OCI-LY7 (cell line): ENCODE results near the gene INTS11. TPM values are rescaled to one million over a fixed set of nuclear protein-coding genes. Genes with fewer than 3 reads are reported as not detected.
A peak's percentile ranks its signal among the peaks of the same experiment; 100 is the strongest.

Experiments used
- BruUV-seq: library from RNA; stranded (reverse); fragments of 400-500 nt; replicated peaks from 2 replicates; lab custom pipeline; 2021; lab: Mats Ljungman, UMichigan
- CTCF ChIA-PET: fragments of 300-600 bp; sonication (Branson Sonifier 250); formaldehyde crosslinking; loops from one replicate; lab custom pipeline; 2022; ENCODE audit warnings: antibody characterized with exemption; ENCODE audit not compliant: unreplicated experiment; lab: Charles Lee
- POLR2A ChIA-PET: fragments of 300-600 bp; sonication (Branson Sonifier 250); formaldehyde crosslinking; loops from one replicate; lab custom pipeline; 2022; ENCODE audit warnings: antibody characterized with exemption; lab: Charles Lee
- DNase-seq: peaks from one replicate; pipeline ENCODE4 v3.0.0-alpha.2; 2015; ENCODE audit warnings: low spot score
- H2AFZ ChIP-seq: fragments of 200-600 bp; sonication (generic), shearing (Covaris generic); 2 replicates; pipeline ENCODE4 v1.6.1; 2014; ENCODE audit warnings: mild to moderate bottlenecking, antibody characterized with exemption, low read length, moderate library complexity
- H3K27ac ChIP-seq: fragments of 200-600 bp; sonication (generic); 2 replicates; pipeline ENCODE4 v1.5.1; 2014; ENCODE audit warnings: mixed run types, low read depth, mild to moderate bottlenecking, moderate library complexity, low read length, inconsistent platforms; ENCODE audit not compliant: poor library complexity, severe bottlenecking
- H3K36me3 ChIP-seq: fragments of 200-600 bp; sonication (generic); 2 replicates; pipeline ENCODE4 v1.6.1; 2014; ENCODE audit warnings: mild to moderate bottlenecking, antibody characterized with exemption, low read length, moderate library complexity, mixed read lengths; ENCODE audit not compliant: insufficient read depth
- H3K4me1 ChIP-seq: fragments of 200-600 bp; sonication (generic); 2 replicates; pipeline ENCODE4 v1.5.1; 2014; ENCODE audit warnings: mild to moderate bottlenecking, low read length; ENCODE audit not compliant: insufficient read depth, poor library complexity, severe bottlenecking
- H3K4me2 ChIP-seq: fragments of 200-600 bp; sonication (generic); 2 replicates; pipeline ENCODE4 v1.6.1; 2014; ENCODE audit warnings: mild to moderate bottlenecking, low read length
- H3K4me3 ChIP-seq: fragments of 200-600 bp; sonication (generic); 2 replicates; pipeline ENCODE4 v1.5.1; 2014; ENCODE audit warnings: mild to moderate bottlenecking, low read depth, low read length; ENCODE audit not compliant: poor library complexity, severe bottlenecking
- H3K79me2 ChIP-seq: fragments of 200-600 bp; sonication (generic); 2 replicates; pipeline ENCODE4 v1.6.1; 2016; ENCODE audit warnings: low read depth, mild to moderate bottlenecking, low read length, moderate library complexity, mixed read lengths; ENCODE audit not compliant: insufficient read depth
- H3K9me2 ChIP-seq: fragments of 200-600 bp; sonication (generic); 2 replicates; pipeline ENCODE4 v1.6.1; 2016; ENCODE audit warnings: mild to moderate bottlenecking, low read length, mixed read lengths; ENCODE audit not compliant: insufficient read depth
- H3K9me3 ChIP-seq: fragments of 200-600 bp; sonication (generic); 2 replicates; pipeline ENCODE4 v1.6.1; 2014; ENCODE audit warnings: mild to moderate bottlenecking, mixed run types, low read length, mixed read lengths
- H4K20me1 ChIP-seq: fragments of 200-600 bp; sonication (generic); 2 replicates; pipeline ENCODE4 v1.6.1; 2014; ENCODE audit warnings: mild to moderate bottlenecking, antibody characterized with exemption, low read length, moderate library complexity, mixed read lengths; ENCODE audit not compliant: insufficient read depth
- CTCF ChIP-seq: fragments of 200-600 bp; sonication (generic); conservative IDR thresholded peaks from 2 replicates; pipeline ENCODE4 v1.5.1; 2014; ENCODE audit warnings: mild to moderate bottlenecking, antibody characterized with exemption, low read length, moderate library complexity, mixed read lengths
- EZH2phosphoT487 ChIP-seq: fragments of 200-600 bp; sonication (generic); IDR thresholded peaks from 2 replicates; pipeline ENCODE4 v1.6.1; 2018; ENCODE audit warnings: low read depth, borderline replicate concordance, mild to moderate bottlenecking, mixed run types, antibody characterized with exemption, low read length, moderate library complexity, mixed read lengths
- intact Hi-C: fragments of 100-400 bp; cut with micrococcal nuclease; formaldehyde crosslinking; loops from one replicate; pipeline ENCODE4 v1.10.0; 2022; ENCODE audit not compliant: unreplicated experiment
- total RNA-seq, 2 experiments: library from RNA; depleted of rRNA in 1 of 2; stranded (reverse); fragments of >200 nt in 1 of 2; shearing (Covaris generic) in 1 of 2; gene quantifications; 2 replicates each; pipeline ENCODE4 v1.2.3, GENCODE V29; 2014 to 2022

The INTS11 gene
- total RNA-seq, 2 experiments from 2014 or later = 142 to 146 TPM

- BruUV-seq = no TSS peak
- Histone ChIP-seq H3K79me2 (no peaks in the 10 kb centered on the region), H3K4me1 (peaks cover 6% of the 10 kb centered on the region), H3K9me2 (no peaks in the 10 kb centered on the region), H3K4me2 (no peak overlapping the region), H2AFZ (no peak overlapping the region), H3K9me3 (no peaks in the 10 kb centered on the region), H3K36me3 (no peaks in the 10 kb centered on the region), H4K20me1 (no peaks in the 10 kb centered on the region), H3K4me3 (no peak overlapping the region), H3K27ac (no peak overlapping the region)
- ChIA-PET CTCF (interaction anchor here (1.3 kb wide), 1 partner anchor 9 kb away, joined by 3 read pairs; no protein-coding TSS in a partner anchor), POLR2A (no interaction called here)
- no peak for TF ChIP-seq EZH2phosphoT487
- TF ChIP-seq CTCF = peak; percentile 43; the same call in 1 of the 2 replicates
- DNase-seq = no peak
- intact Hi-C loops = no loop called here
These were observed 24.1 kb downstream of the INTS11 start for GRCh38 chr1:1300352-1300739.

- H3K4me3 ChIP-seq = no peak overlapping the region
- H4K20me1 ChIP-seq = no peaks in the 10 kb centered on the region
- CTCF ChIA-PET = interaction anchor here (1.3 kb wide), 1 partner anchor 8 kb away, joined by 3 read pairs; no protein-coding TSS in a partner anchor
- peak; percentile 48 for DNase-seq
- no peak overlapping the region for H2AFZ ChIP-seq
- TF ChIP-seq EZH2phosphoT487 = no peak
- peak; percentile 69 for TF ChIP-seq CTCF
- intact Hi-C loops = no loop called here
- no peaks in the 10 kb centered on the region for H3K79me2 ChIP-seq
- H3K36me3 ChIP-seq = no peaks in the 10 kb centered on the region
- no peaks in the 10 kb centered on the region for H3K9me3 ChIP-seq
- POLR2A ChIA-PET = no interaction called here
- no peak overlapping the region for H3K27ac ChIP-seq
- peaks cover 1% of the 10 kb centered on the region for H3K4me1 ChIP-seq
- no TSS peak for BruUV-seq
- no peak overlapping the region for H3K4me2 ChIP-seq
- H3K9me2 ChIP-seq = no peaks in the 10 kb centered on the region
These were observed 24.6 kb downstream of the INTS11 start for GRCh38 chr1:1299686-1300351.
